Measurements from ENCODE around the gene SUMF1.

DNA sequence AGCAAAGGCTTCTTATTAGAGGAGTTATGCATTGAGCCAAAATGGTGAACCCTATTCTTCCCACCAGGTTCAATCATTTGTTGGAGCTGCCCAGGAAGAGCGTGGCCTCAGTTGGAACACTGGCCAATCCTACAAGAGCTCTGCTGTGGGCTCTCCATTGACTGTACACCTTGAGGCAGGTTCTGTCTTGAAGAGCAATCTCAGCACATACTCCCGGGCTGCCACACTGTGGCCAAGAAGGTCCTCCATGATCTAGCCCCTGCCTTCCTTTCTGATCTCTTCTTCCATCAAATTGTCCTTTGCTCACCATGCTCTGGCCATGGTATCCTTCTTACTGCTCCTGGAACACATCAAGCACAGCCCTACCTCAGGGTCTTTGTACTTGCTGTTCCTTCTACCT is 5.7 kb upstream of the SUMF1 start:
- no peak for TF ChIP-seq CTCF (IDR thresholded peaks at IDR 0.05)
- no peak for TF ChIP-seq EP300 (IDR thresholded peaks at IDR 0.05)

All from esophagus muscularis mucosa (tissue), 3 donors.